Measurements from ENCODE around the gene COPG1. TPM values are rescaled to one million over a fixed set of nuclear protein-coding genes. Genes with fewer than 3 reads are reported as not detected.
A peak's percentile ranks its signal among the peaks of the same experiment; 100 is the strongest.

The COPG1 gene
- total RNA-seq, 1 experiment from 2014 or later: 181 TPM

DNA sequence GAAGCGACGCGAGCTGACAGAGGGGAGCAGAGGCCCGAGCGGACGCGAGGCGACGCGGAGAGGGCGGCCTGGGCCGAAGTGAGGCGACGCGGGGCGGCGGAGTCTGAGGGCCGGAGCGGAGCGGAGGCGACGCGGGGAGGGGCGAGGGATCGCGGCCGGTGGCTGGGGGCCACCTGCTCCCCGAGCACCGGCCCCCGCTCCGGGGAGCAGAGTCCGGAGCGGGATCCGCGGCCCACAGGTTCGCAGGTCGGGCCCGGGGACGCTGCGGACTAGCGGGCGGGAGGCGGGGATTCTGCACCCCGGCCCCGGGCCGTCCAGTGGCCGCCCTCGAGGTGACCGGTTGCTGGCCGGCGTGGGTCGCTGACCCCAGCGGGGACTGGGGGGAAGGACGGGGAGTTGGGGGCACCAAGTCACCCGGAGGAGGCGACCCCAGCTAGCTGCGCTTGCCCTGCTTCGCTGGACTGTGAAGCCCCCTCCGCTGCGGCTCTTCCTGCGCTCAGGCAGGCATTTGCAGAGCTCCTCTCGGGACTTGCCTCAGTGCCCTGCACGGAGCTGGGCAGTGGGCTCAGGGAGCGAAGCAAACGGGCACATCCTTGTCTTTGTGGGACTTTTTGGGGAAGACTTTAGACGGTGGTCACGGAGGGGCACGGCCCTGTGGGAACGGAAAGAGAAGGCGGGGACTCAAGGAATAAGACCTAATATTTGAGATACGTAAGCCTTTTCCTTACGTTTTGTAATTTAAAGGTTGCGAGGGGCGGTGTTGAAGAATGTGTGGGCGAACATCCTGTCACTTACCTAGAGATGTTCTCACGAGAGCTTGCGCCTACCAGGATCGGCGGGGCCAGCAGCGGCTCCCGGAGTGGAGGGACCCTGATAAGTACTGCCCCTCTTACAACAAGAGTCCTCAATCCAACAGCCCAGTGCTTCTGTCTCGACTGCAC is 29.8 kb downstream of the COPG1 start:
- peak; percentile 65 for DNase-seq (ENCODE audit: low spot score)

DNA sequence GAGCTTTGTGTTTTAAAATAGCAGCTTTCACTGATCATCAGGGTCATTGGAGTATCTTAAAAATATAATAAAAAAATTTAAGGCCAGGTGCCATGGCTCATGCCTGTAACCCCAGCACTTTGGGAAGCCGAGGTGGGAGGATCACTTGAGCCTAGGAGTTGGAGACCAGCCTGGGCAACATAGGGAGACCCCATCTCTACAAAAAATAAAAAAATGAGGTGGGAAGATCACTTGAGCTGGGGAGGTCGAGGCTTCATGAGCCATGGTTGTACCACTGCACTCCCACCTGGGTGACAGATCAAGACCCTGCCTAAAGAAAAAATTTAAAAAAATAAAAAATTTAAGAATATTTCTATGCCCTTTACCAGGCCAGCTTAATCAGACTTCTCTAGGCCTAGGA is 30.8 kb downstream of the COPG1 start:
- DNase-seq (ENCODE audit: low spot score): no peak

DNA sequence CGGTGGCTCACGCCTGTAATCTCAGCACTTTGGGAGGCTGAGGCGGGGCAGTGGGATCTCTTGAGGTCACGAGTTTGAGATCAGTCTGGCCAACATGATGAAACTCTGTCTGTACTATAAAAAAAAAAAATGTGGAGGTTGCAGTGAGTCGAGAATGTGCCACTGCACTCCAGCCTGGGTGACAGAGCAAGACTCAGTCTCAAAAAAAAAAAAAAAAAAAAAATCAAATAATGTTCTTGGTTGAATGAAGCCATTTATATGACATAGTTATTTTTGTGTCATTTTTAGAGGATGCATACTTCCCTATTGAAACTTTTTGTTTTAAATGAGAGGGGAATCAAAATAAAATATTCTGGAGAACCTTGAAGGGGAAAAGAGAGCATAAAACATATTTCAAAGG is 32.3 kb downstream of the COPG1 start:
- no peak for DNase-seq (ENCODE audit: low spot score)

DNA sequence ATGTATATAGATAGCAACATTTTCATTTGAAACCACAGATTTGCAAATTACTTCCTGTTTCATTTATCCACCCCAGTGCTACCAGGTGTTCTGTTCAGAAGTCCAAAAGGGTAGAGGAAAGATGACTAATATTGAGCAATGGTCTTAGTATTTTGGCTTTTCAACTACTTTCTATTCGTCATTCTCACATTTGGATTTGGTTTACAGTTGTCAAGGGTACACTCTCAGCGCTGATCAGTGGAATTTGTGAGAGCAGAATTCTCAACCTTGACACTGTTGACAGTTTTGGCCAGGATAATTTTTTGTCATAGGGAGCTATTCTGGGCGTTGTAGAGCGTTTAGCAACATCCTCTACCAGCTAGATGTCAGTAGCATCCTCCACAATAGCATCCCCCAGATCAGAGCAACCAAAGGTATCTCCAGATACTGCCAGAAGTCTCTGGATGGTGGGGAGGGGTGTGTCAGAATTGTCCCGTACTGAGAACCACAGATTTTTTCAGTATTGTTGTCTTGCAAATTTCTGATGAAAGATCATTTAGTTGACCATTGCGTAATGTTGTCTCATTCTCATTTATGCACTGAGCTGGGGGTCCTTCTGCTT is 33.4 kb downstream of the COPG1 start:
- DNase-seq (ENCODE audit: low spot score): no peak

DNA sequence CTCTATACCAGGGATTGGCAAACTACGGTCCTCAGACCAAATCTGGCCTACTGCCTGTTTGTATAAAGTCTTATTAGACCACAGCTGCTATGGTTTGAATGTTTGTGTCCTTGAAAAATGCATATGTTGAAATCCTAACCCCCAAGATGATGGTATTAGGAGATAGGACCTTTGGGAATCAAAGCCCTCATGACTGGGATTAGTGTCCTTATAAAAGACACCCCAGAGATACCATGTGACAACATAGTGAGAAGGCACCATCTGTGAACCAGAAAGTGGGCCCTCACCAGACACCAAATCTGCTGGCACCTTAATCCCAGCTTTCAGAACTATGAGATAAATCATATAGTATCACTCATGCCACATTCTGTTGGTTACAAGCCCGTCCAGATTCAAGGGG is 36.7 kb downstream of the COPG1 start:
- DNase-seq (ENCODE audit: low spot score): no peak

DNA sequence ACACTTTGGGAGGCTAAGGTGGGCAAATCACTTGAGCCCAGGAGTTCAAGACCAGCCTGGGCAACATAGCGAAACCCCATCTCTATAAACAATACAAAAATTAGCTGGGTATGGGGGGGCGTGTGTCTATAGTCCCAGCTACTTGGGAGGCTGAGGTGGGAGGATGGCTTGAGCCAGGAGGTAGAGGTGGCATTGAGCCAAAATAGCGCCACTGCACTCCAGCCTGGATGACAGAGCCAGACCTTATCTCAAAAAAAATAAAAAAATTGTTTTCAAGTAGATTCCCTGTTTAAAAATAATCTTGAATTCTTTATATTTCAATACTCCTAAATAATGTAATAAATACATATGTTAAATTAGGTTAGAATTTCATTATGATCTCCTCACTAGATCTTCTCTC is 39.0 kb downstream of the COPG1 start:
- no peak for DNase-seq (ENCODE audit: low spot score)

DNA sequence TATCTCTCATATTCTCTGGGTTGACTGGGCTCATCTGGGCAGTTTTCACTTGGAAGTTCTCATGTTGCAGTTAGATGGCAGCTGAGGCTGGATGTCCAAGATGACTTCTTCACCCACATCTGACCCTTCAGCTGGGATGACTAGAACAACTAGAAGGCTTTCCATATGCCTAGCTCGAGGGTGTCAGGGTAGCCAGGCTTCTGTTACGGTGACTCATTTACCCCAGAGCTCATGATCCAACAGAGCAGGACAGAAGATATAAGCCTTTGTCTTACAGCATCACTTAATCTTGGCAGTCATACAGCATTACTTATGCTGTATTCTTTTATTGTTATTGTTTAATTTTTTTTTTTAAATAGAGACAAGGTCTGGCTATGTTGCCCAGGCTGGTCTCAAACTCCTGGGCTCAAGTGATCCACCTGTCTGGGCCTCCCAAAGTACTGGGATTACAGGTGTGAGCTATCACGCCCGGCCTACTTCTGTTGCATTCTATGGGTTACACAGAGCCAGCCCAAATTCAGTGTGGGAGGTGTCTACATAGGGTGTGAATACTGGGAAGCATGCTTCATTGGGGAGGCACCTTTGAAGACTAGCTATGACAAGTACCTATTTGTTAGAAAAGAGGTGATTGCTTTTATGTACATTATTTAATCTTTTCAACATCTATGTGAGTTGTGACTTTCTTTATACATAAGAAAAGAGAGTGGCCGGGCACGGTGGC is 40.0 kb downstream of the COPG1 start:
- no peak for DNase-seq (ENCODE audit: low spot score)

DNA sequence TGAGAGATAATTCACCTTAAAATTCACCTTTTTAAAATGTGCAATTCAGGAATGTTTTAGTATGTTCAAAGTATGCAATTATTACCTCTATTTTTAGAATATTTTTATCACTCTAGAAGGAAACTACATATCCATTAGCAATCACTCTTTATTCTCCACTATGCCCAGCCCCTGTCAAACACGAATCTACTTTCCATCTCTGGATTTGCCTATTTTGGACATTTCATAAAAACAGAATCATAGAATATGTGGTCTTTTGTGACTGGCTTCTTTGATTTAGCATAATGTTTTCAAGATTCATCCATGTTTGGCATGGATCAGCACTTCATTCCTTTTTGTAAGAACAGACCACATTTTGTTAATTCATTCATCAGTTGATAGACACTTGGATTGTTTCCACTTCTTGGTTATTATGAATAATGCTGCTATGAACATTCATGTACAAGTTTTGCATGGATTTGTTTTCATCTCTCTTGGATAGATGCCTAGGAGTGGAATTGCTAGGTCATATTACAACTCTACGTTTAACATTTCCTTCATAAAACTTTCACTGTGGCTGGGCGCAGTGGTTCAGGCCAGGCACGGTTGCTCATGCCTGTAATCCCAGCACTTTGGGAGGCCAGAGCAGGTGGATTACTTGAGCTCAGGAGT is 42.0 kb downstream of the COPG1 start:
- no peak for DNase-seq (ENCODE audit: low spot score)

DNA sequence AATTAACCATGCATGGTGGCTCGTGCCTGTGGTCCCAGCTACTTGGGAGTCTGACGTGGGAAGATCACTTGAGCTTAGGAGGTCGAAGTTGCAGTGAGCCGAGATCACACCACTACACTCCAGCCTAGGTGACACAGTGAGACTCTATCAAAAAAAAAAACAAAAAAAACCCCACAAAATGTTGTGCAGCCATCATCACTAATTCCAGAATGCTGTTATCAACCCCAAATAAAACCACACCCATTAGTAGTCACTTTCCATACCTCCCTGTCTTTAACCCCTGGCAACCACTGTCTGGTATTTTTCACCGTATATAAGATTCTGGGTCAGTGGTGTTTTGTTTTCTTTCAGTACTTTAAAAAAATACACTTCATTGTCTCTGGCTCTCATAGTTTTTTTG is 45.9 kb downstream of the COPG1 start:
- no peak for DNase-seq (ENCODE audit: low spot score)

DNA sequence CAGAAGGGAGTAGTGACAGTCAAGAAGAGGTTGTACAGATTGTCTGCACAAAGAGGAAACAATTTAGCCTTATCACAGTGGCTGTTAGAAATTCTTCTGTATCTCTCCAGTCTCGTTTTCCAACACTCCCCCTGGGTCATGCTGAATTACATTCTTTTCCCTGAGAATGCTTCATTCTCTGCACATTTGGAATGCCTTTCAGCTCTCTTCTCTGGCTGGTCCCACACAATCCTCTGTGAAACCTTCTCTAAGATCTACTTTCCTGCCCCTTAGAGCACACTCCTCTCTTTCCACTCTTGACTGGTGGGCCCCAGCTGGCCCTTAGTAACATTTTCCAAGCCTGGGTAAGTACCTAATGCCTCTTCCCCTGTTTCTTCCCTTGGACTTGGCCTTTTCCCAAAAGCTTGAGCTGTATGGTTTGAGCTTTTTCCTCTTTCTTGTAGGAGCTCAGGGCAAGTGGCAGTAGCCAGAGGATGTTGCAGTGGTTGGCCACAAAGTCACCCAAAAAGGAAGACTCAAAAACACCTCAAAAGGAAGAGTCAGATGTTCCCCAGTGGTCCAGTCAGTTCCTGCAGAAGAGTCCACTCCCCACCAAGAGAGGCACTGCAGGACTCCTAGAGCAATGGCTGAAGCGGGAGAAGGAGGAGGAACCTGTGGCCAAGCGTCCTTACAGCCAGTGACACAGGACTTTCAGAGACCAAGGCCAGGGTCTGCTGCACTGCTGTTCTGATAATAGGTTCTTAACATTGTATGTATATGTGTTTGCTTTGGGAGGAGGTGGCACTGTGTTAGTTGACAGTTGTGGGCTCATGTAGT is 54.9 kb downstream of the COPG1 start:
- DNase-seq (ENCODE audit: low spot score): no peak

DNA sequence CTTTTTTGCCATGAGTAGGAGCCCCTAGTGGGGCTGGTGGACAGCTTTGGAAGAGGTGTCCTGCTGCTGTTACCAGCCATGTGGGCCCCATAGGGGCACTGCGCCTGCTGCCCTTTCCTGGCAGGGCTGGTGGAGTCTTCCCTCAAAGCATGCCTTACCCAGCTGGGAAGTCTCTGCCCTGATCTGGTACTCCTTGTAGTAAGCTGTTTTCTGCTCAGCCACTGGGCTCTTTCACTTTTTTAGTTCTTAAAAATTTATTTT is 55.5 kb downstream of the COPG1 start:
- DNase-seq (ENCODE audit: low spot score): no peak

DNA sequence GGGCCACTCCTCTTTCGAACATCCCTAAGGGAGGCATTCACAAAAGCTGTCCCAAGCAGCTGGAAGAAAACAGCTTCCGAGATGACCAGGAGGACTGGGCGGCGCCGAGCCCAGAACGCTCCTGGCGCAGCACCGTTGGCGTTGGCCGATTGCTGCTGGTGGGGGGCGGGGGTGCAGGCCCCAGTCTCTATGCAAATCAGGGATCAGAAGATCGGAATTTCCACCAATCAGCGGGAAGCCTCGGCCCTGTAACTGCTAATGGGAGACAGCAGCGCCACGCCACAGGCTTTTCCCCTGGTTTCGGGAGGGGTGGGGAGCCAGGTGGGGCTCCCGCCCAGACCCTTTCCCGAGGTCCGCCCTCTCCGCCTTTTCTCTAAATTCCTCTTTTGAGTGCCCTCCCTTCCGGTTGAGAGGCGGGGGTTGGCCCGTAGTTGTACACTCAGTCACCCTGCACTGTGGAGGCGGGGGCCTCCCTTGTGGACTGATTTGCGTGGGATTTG is 56.2 kb downstream of the COPG1 start:
- no peak for DNase-seq (ENCODE audit: low spot score)

DNA sequence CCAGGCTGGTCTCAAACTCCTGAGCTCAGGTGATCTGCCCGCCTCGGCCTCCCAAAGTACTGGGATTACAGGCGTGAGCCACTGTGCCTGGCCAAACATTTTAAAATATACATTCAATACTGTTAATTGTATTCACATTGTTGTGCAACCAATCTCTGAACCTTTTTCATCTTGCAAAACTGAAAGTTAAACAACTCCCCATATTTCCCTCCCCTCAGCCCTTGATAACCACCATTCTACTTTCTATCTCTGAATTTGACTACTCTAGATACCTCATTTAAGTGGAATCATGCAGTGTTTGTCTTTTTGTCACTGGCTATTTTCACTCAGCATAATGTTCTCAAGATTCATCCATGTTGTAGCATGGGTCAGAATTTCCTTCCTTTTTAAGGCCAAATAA is 59.2 kb downstream of the COPG1 start:
- DNase-seq (ENCODE audit: low spot score): no peak

DNA sequence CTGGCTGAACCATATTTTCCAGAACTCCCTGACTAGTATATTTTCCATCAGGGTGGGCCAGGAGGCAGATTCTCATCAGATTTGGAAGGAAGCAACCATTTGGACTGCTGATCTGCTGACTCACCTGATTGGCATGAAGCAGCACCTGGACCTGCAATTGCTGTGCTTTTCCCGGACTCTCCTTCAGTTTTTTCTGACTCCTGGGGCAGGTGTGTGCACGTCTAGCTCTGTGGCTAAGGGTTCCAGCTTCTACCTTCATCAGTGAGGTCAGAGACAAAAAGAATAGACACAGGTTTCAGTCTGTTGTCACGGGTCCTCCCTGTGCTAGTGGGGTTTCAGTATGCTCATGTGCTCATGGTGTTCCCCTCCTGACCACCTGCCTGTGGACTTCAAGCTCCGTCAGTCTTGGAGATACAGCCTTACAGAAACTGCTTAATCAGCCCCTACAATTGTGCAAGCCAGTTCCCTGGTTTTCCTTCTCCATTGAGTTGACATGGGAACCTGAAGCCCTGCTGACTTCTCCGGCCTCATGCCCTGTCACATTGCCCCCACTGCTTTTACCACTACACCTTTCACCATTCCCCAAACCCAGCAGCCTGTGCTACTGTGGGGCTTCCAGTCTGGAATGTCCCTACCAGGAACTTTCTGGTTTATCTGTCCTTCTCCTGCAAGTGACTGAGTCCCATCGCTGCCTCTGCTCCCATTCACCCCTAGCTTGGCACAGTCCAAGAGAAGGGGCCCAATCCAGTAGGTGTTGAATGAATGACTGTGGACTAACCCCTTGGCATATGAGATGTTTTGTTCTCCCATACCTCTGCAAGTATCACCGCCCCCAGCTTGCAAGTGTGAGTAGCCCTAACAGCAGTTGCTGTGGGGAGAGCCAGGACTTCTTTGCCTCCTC is 61.0 kb downstream of the COPG1 start:
- no peak for DNase-seq (ENCODE audit: low spot score)

DNA sequence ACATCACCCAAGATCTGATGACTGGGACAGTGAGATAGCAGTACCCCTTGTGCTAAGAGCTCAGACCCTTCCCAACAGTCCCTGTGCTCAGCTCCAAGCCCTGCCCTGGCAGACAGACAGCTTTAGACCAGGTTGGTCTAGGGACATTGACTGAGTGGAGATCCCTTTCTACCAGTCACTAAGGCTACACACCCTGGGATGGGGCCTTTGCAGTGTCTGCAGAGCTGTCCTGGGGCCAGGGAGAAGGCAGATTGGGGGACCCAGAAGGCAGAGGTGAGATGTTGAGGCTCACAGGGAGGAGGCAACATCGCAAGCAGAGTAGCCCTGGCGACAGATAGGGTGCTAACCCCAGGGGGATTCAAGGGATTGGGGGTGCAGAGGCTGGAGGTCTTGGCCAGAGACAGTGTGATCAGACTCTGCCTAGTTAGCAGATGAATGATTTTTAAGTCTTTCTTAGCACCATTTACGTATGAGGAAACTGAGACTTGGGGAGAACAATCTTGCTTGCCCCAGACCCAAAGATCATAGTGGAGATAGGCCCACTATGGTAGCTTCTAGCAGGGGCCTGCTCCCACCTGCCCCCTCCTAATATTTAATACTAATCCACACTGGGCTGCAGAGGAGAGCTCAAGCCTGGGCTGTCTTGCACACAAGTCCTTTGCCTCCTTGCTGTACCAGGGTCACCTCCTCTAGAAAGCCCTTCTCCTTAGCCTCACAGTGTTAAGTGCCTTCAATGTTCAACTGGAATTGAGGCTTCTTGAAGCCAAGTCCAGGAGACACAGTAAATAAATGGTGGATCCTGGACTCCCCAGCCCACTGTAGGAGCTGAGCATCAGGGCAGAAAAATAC is 61.9 kb downstream of the COPG1 start:
- no peak for DNase-seq (ENCODE audit: low spot score)

DNA sequence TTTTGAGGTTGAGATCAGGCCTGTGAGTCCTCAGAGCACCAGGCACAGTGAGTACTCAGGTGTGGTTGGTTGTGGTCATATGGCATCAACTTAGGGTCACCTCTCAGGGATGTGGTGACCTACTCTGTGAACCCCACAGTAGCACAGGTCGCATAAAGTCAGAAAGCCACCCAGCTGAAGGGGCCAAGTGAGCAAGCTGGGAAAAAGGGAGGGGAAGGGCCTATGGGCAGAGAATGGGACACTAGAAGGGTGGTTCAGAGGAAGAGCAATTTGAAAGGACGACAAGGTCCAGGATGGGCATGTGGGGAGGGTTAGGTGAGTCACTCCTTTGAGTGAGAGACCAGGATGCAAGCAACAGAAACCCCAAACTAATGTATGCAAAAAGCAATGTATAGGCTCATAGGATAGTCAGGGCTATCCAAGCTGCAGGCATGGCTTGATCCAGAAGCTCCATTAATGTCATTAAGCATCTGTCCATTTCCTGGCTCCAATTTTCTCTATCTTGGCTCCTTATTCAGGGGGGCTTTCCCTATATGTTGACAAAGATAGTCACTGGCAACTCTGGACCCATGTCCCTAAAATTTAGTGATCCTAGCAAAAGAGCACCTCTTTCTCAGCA is 62.7 kb downstream of the COPG1 start:
- no peak for DNase-seq (ENCODE audit: low spot score)

DNA sequence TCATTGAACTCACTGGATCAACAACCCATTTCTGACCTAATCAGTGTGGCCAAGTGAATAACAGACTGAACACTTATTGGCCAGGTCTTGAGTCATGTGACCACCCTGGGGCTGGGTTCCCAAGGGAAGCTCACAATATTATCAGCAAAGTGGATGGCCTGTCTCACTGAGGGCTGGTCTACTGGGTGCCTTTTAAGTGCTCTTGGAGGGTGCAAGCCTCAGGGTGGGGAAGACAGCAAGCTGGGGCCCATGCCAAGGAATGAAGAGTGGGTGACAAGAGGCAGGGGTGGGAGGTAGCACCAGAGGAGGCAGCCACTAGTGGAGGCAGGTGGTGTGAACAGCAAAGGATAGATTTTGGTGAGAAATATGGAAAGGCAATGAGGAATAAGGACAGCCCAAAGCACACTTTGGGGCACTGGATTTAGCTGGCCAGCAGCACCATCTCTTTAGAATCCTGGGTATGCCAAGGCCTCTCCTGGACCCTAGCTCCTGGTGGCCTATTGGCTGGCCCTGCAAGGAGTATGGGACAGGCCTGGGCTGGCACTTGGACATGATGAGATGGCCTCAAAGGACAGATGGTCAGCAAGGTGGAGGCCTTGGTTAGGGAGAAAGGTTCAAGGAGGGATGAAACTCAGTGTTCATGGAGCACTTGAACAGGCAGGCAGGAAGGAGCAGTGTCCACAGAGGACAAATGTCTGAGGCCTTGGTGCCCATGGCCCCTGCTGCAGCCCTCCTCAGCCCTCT is 63.4 kb downstream of the COPG1 start:
- DNase-seq (ENCODE audit: low spot score): no peak

DNA sequence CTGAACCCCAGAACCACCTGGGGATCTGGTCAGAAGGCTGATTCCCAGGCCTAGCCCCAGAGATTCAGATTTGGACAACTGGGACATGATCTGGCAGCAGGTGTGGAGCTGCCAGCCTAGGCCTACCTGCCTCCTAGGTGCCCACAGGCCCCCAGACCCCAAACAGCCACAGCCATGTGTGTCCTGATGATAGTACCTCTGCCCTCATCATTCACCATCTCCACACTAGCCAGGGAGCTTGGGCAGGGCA is 63.9 kb downstream of the COPG1 start:
- DNase-seq (ENCODE audit: low spot score): no peak
